GM19463 (cell line): ENCODE data around the gene RNASEH2C.
"Not testable (repeated sequence)": the region's sequence is repeated elsewhere in the genome, so short reads cannot be mapped to it uniquely, and the experiment has no call there.

ENCODE experiments used
- ATAC-seq: cut with Tn5 transposase; IDR thresholded peaks from one replicate; pipeline ENCODE4 v1.9.1; 2021; ENCODE audit warnings: mild to moderate bottlenecking, moderate library complexity; ENCODE audit not compliant: unreplicated experiment

RNASEH2C gene

DNA sequence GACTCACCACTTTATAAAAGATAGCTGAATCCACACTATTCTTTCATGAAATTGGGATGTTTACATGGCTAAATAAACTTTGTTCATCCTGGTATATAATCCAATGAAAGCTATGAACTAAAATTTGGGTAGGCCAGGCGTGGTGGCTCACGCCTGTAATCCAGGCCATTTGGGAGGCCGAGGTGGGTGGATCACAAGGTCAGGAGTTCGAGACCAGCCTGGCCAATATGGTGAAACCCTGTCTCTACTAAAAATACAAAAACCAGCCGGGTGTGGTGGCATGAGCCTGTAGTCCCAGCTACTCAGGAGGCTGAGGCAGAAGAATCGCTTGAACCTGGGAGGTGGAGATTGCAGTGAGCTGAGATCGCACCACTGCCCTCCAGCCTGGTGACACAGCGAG lies 28.8 kb downstream of the RNASEH2C start:
- ATAC-seq, result not testable (repeated sequence)

- no peak for ATAC-seq
These were observed 34.6 kb downstream of the RNASEH2C start for GRCh38 chr11:65685981-65686380.

- not testable (repeated sequence) for ATAC-seq
These were observed 37.1 kb downstream of the RNASEH2C start for GRCh38 chr11:65683480-65683879.

DNA sequence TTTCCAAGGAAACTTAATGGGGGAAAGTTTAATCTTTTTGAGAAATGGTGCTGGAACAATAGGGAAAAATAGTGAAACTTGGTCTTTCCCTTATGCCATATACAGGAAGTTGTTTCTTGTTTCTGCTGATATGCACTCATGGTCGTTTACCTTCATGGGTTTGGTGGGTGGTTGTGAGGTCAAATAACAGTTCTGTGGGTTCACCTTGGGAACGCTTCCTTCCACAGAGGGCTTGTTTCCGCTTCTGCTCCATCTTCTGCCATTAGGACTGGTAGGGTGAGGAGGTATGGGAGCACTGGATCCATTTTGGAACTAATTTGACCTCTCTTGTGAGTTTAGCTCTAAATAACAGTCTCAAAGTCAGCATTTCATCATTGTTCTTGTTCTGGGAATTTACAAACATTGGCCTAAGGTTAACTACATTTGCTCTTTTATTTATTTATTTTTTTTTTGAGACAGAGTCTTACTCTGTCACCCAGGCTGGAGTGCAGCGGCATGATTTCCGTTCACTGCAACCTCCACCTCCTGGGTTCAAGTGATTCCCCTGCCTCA lies 40.3 kb downstream of the RNASEH2C start:
- no peak for ATAC-seq

GRCh38 chr11:65672982-65673381 lies 47.6 kb downstream of the RNASEH2C start:
- ATAC-seq, result no peak

DNA sequence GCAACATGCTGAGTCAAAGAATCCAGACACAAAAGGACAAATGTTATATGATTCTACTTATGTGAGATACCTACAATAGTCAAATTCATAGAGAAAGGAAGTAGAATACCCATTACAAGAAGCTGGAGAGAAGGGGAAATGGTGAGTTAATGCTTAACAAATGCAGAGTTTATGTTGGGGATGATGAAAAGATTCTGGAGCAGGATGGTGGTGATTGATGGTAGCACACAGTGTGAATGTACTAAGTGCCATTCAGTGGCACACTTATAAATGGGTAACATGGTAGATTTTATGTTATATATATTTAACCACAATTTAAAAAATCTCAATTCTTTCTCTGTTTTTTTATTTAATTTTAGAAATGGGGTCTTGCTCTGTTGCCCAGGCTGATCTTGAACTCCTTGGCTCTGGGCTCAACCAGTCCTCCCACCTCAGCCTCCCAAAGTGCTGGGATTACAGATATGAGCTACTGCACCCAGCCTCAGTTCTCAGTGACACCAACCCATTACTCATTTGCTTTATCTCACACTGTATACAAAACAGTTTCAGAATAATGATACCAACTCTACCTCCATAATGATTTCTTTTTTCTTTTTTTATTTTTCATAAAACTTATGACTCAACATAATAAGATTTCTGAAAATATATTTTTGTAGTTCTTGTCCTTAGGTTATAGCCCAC lies 48.3 kb downstream of the RNASEH2C start:
- no peak for ATAC-seq
